Stimulated activated CD4-positive, alpha-beta T cell treated with anti-CD3 and anti-CD28 coated beads, Interleukin-4, amount 100 ng/mL, for 1 hour (primary cell): Measurements from ENCODE around the gene HDX.
"Not testable (repeated sequence)": the region's sequence is repeated elsewhere in the genome, so short reads cannot be mapped to it uniquely, and the experiment has no call there.

ENCODE experiments used
- DNase-seq: peaks from one replicate; pipeline ENCODE4 v3.0.0-alpha.2; 2020

The HDX gene

GRCh38 chrX:84339507-84340364, 162.5 kb downstream of the HDX start:
- no peak for DNase-seq

GRCh38 chrX:84336646-84337045, 165.6 kb downstream of the HDX start:
- no peak for DNase-seq

GRCh38 chrX:84335121-84335520, 167.1 kb downstream of the HDX start:
- no peak for DNase-seq

GRCh38 chrX:84322083-84322827, 180.0 kb downstream of the HDX start:
- DNase-seq = no peak

- DNase-seq = no peak
These were observed 181.6 kb downstream of the HDX start for GRCh38 chrX:84320614-84321013.

GRCh38 chrX:84320023-84320422, 182.2 kb downstream of the HDX start:
- DNase-seq = no peak

GRCh38 chrX:84318661-84319060, 183.6 kb downstream of the HDX start:
- no peak for DNase-seq

- DNase-seq = not testable (repeated sequence)
These were observed 186.3 kb downstream of the HDX start for GRCh38 chrX:84315946-84316345.
